Superior temporal gyrus (tissue), 1 donor: Measurements from ENCODE around the gene MAPT.
"Not testable (repeated sequence)": the region's sequence is repeated elsewhere in the genome, so short reads cannot be mapped to it uniquely, and the experiment has no call there.

Source experiments
- DNase-seq: peaks from one replicate; pipeline ENCODE4 v3.0.0-alpha.2; 2016; ENCODE audit errors: extremely low spot score

The MAPT gene

DNA sequence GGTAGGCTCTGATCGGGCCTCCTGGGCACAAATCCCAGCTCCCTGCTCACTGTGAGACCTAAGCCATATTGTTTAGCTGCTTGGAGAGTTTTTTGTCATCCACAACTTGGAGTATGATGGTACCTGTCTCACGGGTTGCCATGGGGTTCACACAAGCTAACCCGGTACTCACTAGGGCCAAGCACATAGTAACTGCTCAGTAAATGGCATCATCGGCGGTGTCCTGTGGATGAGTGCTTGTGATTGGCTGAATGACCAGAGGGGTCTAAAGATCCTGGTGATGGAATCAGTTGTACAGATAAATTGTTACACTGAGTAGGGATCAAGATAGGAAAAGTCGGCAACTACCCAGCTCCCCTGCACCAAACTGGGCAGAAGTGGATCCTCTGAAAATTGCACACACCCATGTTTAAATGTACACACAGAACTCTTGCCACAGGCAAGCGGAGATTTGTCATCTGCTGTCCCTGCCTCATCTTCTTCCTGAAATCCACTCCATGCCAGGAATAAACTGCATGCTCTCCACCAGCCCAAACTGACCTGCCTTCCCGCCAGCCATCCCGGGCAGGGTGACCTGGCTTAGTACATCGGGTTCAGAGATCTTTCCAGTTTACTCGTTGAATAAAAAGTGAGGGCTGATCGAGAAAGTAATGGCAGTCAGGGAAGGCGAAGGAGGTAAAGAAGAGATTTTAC is 6.5 kb downstream of the MAPT start:
- no peak for DNase-seq

DNA sequence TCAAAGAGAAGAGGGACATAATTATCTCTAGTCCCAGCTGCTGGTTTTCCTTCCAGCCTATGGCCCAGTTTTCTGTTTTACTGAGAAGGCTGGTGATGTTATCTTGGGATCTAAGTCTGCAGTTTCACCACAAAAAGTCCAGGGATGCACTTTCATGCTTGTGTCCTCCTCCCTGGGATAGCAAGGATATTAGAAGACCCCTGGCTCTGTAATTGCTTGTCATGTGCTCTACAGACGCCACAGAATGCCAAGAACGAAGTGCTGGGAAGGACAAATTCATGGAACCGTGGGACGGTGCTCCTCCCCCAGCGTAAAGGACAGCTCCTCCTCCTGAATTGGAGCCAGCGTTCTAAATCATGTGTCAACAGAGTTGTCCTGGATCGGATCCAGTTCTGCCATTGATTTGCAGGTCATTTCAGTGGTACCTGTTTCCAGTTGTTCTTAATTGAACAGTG is 8.6 kb downstream of the MAPT start:
- DNase-seq = no peak

DNA sequence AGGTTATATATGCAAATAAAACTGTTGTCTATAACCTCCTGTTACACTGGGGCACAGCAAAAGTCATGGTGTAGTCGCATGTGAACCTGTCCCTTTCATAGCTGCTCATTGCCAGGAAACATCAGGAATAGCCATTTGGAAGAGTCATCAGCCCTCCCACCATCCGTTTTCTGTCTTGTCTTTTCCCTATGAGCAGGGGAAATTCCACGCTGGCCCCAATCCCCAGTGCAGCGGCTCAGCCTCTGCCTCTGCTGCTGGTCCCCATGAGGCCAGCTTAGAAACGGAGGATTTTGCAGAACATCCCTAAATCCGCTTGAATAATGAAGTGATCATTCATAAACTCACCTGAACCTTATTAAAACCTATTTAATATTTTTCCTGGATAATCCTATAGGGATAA is 10.5 kb downstream of the MAPT start:
- no peak for DNase-seq

DNA sequence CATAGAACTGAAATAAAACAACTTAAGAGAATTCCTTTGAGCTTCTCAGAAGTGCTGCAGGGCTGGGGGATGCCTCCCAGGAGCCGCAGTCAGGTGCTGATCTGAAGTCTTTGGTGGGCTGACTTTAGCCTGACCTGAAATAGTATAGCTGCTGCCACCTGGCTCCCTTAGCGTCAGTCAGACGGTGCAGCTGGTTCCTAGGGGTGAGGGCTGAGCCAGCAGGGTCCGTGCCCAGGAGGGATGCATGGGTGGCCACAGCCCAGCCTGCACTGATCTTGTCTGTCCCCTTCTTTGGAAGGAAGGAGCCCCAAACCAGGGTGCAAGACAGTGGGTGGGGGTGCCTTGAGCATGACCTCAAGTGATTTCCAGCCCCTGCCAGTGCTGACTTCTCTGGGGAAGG is 11.5 kb downstream of the MAPT start:
- DNase-seq = no peak

DNA sequence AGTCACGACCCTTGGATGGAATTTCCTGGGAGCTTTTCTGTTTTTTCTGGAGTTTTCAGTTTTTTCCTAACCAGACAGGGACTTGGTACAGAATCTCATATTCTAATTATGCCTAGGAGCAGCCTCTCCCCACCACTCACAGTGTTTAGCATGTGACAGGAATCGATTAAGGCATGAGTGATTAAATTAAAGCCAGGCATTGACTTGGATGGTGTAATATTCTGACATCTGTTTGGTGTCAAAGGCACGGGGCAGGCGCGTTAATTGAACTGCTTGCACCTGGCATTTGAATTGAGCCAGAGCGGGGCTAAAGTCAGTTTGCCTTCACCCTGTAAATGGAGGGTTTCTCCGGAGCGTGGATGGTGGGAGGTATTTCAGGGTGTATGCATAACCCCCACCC is 11.9 kb downstream of the MAPT start:
- DNase-seq = no peak

DNA sequence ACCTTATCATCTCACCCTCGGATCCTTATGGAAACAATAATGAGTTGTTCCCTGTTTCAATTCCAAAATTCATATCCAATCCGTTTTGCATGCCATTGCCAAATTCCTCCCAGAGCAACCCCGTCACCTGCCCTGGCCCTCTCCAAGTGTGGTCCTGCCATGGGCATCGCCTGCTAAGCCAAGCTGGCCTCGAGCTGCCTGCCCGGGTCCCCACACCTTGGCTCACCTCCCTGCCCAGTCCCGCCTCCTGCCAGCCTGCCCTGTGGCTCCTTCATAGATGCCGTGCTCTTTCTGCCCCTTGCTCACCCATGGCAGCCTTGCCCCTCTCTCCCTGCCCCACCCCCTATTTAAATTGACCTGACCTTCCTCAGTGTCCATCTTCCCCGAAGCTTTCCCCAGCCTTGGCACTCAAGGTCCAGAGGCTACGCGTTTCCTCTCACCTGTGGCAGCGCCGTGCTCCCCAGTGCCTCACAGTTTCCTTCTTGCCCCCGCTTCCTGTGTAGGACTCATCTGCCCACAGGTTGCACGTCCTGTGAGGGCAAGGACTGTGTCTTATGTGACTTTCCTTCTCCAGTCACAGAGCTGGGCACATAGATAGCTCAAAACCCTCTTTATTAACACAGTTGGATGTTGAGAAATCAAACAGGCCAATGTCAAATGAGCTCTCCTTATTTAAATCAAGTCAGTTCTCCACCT is 12.7 kb downstream of the MAPT start:
- no peak for DNase-seq

DNA sequence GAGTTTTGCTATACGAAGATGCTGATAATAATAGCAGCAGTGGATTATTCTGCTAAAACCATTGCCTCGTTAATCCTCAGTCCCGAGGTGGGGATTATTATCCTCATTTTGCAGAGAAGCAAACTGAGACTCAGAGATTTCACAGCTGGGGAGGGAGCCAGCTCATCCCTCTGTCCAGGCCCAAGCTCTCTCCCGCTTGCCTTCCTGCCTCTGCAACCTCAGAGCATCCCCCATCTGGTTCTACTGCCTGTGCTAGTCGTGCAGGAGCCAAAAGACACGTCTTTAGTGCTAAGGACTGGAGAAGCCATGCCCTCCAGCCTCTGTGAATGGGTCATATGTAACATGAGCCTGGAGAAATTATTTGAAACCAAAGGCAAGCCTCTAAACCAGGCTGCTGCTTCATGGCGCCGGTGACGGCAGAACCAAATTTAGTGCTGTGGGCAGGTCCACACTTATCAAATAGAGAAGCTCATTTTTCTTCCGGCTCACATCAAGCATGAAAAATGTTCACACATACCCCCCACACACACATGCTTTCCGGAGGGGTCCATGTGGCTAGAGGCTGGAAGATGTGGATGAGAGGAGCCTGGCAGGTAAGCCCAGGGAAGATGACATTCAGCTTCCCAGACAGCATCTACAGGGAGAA is 13.5 kb downstream of the MAPT start:
- no peak for DNase-seq

DNA sequence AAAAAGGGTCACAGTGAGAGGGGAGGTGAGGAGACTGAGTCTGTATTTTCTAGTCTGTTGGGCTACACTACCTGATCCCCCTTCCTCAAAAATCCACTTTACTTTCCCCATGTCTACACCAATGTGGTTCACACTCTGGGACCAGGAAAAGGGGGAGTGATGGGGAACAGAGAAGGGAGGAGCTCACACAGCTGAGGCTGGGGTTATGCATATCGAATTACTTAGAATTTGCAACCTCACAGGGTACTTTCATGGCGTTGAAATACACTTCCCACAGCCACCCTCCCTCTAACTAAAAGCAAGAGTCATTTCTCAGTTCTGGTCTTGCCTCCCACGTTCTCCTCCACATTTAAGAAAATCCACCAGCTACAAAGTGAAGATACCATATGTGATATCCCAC is 14.1 kb downstream of the MAPT start:
- no peak for DNase-seq

DNA sequence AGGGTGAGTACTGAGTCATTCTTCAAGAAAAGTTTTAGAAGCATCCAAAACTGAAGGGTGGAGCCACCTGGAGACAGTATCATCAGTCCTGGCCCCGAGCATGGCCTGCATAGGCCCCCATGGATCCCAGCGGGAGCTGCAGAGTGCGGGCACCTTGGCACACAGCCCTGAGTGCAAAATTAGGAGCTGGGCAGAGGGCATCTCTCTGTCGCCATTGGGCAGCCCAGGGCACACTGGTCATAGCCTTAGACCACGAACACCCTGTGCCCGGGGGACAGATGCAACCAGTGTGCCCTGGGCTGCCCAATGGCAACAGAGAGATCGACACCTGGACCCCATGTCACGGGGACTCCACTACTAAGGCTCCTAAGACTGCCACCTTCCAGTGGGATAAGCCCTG is 14.6 kb downstream of the MAPT start:
- no peak for DNase-seq

DNA sequence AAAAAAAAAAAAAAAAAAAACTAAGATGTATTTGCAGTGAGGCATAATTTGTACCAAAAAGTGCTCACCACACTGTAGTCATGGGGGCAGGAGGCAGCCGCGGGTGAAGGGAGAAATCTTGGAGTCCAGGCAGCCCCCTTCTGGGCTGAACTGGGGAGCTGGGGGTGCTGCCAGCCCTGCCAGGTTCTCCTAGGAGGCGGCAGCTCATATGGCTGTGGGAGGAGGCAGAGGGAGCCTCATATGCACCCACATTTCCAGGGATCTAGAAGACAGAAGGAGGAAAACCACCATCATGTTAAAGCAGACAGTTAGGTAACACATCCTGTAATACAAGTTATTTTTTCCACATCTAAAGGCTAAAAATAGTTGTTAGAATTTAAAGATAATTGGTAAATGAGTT is 16.3 kb downstream of the MAPT start:
- no peak for DNase-seq

DNA sequence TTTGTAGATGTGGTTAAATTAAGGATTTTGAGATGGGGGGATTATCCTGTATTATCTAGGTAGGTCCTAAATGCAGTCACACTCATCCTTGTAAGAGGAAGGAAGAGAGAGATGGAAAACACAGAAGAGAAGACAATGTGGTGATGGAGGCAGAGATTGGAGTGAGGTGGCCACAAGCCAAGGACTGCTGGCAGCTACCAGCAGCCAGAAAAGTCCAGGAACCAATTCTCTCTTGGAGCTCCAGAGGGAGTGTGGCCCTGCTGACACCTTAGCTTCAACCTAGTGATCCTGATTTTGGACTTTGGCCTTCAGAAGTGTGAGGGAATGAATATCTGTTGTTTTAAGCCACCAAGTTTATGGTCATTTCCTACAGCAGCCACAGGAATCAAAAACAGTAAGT is 18.0 kb downstream of the MAPT start:
- no peak for DNase-seq

DNA sequence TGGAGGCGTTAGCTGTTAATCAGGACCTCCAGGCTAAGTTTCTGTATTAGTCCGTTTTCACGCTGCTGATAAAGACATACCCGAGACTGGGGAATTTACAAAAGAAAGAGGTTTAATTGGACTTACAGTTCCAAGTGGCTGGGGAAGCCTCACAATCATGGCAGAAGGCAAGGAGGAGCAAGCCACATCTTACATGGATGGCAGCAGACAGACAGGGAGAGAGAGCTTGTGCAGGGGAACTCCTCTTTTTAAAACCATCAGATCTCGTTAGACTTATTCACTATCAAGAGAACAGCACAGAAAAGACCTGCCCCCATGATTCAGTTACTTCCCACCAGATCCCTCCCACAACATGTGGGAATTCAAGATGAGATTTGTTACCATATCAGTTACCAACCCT is 18.7 kb downstream of the MAPT start:
- DNase-seq = not testable (repeated sequence)

DNA sequence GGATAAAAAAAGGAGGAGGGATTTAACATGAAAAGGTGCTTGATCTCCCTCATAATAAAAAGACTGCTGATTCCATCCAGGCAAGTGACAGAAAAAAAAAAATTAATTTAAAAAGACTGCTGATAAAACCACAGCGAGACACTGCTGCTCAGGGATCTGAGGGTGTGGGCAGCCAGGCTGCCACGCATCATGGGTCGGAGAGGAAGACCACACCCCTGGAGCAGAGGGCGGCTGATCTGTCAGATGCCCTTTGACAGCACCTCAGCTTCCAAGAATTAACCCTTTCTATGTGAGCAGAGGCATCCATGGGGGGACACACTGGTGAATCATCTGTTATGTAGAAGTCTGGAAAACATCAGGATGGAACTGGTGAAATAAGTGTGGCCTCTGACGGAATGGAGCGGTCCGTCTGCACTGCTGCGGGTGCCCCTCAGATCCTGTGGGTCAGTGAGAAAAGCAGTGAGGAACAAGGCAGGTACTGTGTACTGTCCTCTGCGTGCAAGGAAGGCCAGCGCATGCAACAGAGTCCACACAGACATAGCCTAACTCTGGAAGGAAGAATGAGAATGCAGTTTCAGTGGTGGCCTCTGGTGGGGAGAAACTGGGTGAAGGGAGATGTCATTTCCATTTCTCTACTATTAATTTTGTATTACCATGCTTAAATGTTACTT is 19.8 kb downstream of the MAPT start:
- no peak for DNase-seq

DNA sequence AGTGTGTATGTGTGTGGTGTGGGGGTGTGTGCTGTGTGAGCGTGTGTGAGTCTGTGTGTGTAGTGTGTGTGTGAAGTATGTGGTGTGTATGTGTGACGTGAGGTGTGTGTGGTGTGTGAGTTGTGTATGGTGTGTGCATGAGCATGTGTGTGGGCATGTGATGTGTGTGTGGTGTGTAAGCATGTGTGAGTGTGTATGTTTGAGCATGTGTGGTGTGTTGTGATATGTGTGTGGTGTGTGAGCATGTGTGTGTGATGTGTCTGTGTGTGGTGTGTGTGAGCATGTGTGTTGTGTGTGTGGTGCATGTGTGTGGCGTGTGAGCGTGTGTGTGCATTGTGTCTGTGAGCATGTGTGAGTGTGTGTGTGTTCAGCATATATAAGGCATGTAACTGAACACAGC is 20.9 kb downstream of the MAPT start:
- no peak for DNase-seq

DNA sequence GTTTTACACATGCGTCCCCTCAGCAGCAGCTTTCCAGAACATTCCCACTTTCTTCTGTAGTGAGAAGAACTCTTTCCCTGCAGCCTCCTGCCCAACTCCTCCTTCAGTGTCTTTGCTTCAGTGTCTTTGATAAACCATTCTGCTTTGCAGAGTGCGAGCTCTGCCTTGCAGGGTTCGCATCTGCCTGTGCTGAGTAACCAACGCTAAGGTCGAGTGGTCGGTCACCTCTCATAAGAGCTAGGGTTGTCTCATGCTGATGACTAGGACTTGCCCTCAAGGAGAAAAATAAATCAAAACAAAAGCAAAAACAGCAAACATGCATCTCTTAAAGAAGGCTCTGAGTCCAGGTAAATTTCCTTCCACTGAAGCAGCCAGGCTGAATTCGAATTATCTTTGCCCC is 22.7 kb downstream of the MAPT start:
- no peak for DNase-seq

DNA sequence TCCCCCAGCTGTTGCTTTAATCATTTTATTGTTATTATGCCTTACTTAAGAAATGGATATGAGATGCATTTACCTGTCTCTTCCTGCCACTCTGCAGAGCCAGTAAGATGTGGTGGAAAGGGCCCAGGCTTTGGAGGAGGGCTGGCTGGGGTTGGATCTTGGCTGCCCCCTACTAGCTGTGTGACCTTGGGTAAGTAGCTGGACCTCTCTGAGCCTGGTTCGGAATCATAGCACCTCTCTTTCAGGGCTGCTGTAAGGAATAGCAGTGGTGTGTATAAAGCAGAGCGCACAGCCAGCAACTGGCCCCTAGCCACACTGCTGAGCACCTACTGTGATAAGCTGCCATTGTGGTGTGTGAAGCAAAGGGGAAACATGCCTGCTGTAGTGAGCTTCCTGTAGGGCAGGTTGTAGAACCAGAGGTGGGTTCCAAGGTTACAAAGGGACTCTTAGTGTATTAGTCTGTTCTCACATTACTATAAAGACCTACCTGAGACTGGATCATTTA is 23.9 kb downstream of the MAPT start:
- no peak for DNase-seq

DNA sequence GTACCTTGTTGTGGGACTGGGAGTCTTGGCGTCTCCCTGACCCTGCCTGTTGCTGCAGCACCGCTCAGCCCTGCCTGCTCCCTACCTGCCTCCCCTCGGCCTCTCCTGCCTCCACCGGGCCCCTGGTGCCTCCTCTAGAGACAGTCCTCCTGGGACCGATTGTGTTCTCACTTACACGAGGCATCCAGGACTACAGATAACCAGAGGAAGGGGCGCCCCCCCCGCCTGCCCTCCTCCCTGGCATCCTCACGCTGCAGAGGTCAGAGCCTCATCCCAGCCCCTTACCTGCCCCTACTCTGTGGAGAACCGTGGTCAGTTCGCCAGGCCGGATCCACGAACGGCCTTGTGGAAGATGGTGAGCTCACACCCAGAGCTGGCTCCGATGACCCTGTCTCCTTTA is 24.8 kb downstream of the MAPT start:
- no peak for DNase-seq

DNA sequence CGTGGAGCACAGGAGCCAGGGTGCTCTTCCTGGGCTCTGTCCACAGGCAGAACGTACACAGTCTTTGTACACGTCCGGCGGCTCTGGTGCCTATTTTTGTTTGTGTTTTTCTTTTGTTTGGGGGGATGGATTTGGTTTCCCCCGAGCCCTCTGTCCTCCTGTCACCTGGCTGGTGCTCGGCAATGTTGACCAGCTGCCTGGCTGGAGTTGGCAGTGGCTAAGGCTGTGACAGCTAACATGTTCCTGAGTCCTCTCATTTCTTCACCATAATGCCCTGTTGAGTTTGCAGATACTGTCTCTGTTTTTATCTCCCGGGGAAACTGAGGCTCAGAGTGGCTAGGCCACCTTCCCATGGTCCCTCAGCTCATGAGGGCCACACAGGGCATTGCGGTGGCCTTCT is 25.7 kb downstream of the MAPT start:
- no peak for DNase-seq

DNA sequence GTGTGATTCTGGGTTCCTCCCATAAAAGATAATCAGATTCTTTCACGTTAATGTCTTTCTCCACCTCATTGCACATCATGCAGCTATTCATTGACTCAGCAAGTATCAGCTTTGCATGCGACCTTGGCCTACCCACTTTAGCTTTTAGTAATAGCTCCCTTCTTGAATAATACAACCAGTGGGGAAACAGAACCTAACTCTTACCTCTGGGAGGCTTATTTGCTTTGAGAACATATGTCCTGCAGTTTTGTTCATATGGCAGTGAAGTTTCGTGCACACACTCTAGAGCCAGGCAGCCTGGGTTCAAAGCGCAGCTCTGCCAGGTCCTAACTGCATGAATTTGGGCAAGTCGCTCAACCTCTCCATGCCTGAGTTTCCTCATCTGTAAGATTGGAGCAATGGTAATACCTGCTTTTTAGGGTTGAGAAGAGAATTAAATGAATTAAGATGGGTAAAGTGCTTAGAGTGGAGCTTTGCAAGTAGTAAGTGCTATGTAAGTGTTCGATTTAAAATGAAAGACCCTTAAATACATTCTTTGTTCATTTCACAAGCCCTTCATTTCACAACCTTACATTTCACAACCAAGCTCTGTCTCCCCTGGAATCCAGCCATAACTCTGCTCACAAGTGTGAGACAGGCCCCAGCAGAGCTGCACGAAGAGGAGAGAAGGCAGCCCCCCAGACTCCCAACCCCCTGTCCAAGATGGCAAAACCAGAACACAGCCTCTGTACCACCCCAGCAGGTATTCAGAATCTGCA is 29.3 kb downstream of the MAPT start:
- DNase-seq = no peak

DNA sequence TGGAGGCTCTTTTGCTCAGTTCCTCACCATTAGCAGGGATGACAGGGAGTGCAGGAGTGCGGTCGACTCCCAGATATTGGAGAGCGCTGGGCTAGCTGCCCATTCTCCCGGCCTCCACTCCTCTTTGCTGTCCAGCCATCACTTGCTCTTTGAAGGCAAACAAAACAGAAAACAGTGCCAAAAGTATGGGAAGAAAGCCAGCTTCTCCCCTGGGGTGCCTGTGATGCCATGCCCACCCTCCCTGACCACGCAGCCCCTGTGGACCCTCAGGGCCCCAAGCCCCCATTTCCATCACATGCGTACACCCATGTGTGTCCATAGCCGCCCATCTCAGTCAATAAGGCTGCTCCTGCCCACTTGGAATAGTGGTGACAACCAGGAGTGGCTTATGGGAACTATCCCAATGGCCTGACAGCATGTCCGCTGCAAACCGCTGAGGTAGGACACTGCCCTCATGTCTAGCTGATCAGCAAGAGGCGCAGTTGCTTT is 30.0 kb downstream of the MAPT start:
- DNase-seq = no peak

DNA sequence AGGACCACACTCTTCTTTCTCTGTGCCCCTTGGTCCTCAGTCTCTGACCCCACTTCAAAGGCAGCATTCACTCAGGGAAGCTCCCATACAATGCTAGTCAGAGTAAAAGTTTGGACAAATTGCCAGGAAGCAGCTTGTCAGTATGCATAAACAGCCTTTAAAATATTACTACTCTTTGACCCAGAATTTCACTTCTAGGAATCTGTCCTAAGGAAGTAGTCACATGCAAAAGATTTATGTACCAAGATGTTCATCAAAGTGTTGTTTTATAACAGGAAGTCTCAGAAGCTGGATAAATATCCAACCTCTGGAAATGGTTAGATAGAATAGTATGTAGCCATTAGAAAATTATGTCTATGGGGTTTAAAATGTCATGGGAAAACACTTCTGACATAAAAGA is 31.0 kb downstream of the MAPT start:
- DNase-seq = no peak

DNA sequence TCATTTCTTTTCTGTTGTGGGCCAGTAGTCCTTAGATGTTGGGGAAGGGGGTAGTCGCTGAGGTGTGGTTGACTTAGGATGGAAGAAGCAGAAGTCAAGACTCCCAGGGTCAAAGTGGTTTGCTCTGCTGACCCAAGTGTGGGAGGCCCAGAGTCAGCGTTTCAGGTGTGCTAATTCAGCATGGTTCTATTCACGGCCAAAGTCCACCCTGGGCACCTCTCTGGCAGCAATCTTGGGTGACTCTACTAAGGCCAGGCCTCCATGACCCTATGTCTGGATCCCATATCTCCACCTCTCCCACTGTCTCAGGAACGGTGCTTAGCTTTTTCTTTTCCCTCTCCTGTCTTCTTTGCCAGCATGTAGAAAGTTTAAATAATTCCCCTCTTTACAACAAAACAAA is 32.9 kb downstream of the MAPT start:
- DNase-seq = no peak
